Small intestine (tissue), 7 donors: ENCODE data around the gene IPO4. TPM values are rescaled to one million over a fixed set of nuclear protein-coding genes. Genes with fewer than 3 reads are reported as not detected.

Experiments
- DNase-seq, 2 donors: peaks; one replicate each; pipeline versions ENCODE4 v3.0.0 to v3.0.0-alpha.2; 2013
- FAIRE-seq: peaks from 2 replicates; lab custom pipeline; 2012; peaks lifted over from hg19 to GRCh38; lab: Jason Lieb, UNC
- H3K27ac ChIP-seq, 3 donors: one replicate each; pipeline ENCODE4 v1.5.1; 2013; ENCODE audit warnings: low read length in 2 of 3, mild to moderate bottlenecking in 2 of 3, control low read depth in 1 of 3, inconsistent platforms in 1 of 3, low read depth in 1 of 3, moderate library complexity in 1 of 3
- H3K27me3 ChIP-seq, 3 donors: one replicate each; pipeline ENCODE4 v1.6.1; 2013; ENCODE audit warnings: low read length in 3 of 3, inconsistent platforms in 1 of 3; ENCODE audit not compliant: control insufficient read depth in 3 of 3, insufficient read depth in 3 of 3
- H3K36me3 ChIP-seq, 3 donors: one replicate each; pipeline ENCODE4 v1.6.1; 2013; ENCODE audit warnings: low read length in 3 of 3, inconsistent platforms in 1 of 3, low read depth in 1 of 3, mild to moderate bottlenecking in 1 of 3, moderate library complexity in 1 of 3; ENCODE audit not compliant: control insufficient read depth in 3 of 3, insufficient read depth in 2 of 3
- H3K4me1 ChIP-seq, 3 donors: one replicate each; pipeline ENCODE4 v1.6.1; 2013; ENCODE audit warnings: low read length in 2 of 3, inconsistent platforms in 1 of 3, low read depth in 1 of 3, mild to moderate bottlenecking in 1 of 3, moderate library complexity in 1 of 3; ENCODE audit not compliant: control insufficient read depth in 3 of 3, insufficient read depth in 2 of 3
- H3K4me3 ChIP-seq, 3 donors: one replicate each; pipeline ENCODE4 v1.5.1; 2013; ENCODE audit warnings: low read length in 3 of 3, control low read depth in 1 of 3, inconsistent platforms in 1 of 3, low read depth in 1 of 3, mild to moderate bottlenecking in 1 of 3, moderate library complexity in 1 of 3
- H3K9me3 ChIP-seq, 2 donors: one replicate each; pipeline ENCODE4 v1.6.1; 2013; ENCODE audit warnings: low read depth in 1 of 2, low read length in 1 of 2; ENCODE audit not compliant: control insufficient read depth in 2 of 2, insufficient read depth in 1 of 2
- WGBS, 3 donors: extraction: QIAGEN DNeasy Blood & Tissue Kit; methylation state at CpG; one replicate each; pipeline ENCODE4 v1.1.7; 2013; 5-methylcytosine and 5-hydroxymethylcytosine counted together
- polyA plus RNA-seq, 4 donors: library from polyadenylated mRNA; stranded (reverse) in 3 of 4; unstranded in 1 of 4; fragments of 200-250 nt in 3 of 4; fragments of 120-200 nt in 1 of 4; gene quantifications; one replicate each; pipeline versions ENCODE4 v1.2.1 to v1.2.3, GENCODE V29; 2013
- donor health status: healthy with polysubstance abuse.
- donor health status: control.
- donor health status: control.
- donor health status: Bipolar disorder and iron deficiency.
- donor health status: healthy.

Gene IPO4
- polyA plus RNA-seq, 4 donors, result 3.2 to 24.4 (median 12.5) TPM

DNA sequence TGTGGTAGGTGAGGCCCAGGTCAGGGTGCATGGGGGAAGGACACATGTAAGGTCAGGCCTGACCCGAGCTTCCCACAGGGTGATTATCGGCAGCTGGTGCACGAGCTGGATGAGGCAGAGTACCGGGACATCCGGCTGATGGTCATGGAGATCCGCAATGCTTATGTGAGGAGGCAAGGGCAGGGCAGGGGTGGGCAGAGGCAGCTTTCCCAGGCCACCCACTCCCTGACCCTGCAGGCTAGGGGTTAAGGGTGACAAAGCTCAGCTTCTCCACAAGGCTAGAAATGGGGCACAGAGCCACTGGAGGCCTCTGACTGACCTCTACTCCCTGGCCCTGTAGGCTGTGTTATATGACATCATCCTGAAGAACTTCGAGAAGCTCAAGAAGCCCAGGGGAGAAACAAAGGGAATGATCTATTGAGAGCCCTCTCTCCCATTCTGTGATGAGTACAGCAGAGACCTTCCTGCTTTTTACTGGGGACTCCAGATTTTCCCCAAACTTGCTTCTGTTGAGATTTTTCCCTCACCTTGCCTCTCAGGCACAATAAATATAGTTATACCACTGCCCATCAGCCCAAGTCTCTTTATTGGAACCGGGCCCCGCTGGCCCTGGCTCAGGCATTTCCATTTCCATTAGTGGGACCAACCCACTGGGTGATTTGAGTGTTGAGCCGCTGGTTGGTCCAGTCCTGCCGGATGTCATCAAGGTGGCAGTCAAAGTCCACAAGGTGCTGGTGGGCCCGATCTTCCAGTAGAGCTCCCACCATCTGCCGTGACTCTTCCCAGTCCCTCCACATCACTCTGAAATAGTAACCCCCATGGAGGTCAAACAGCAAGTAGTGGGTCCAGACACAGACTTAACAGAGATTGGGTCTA lies 50.0 kb downstream of the IPO4 start:
- 52 to 76% (median 61%) methylated on average over 13 of the region's 13 CpGs for WGBS, 3 donors
- DNase-seq (no peak), FAIRE-seq (no peak)
- peaks cover 7 to 55% (median 19%) of the 10 kb centered on the region in 3 donors for H3K4me1 ChIP-seq
- no peaks in the 10 kb centered on the region for H3K9me3 ChIP-seq
- H3K4me3 ChIP-seq, result peak overlapping the region in 1 of 3 donors; percentile 15
- H3K36me3 ChIP-seq, result peaks cover 5 to 38% (median 9%) of the 10 kb centered on the region in 3 donors
- H3K27me3 ChIP-seq, result no peaks in the 10 kb centered on the region
- H3K27ac ChIP-seq, result peak overlapping the region in 2 of 3 donors; percentile 21 to 25

DNA sequence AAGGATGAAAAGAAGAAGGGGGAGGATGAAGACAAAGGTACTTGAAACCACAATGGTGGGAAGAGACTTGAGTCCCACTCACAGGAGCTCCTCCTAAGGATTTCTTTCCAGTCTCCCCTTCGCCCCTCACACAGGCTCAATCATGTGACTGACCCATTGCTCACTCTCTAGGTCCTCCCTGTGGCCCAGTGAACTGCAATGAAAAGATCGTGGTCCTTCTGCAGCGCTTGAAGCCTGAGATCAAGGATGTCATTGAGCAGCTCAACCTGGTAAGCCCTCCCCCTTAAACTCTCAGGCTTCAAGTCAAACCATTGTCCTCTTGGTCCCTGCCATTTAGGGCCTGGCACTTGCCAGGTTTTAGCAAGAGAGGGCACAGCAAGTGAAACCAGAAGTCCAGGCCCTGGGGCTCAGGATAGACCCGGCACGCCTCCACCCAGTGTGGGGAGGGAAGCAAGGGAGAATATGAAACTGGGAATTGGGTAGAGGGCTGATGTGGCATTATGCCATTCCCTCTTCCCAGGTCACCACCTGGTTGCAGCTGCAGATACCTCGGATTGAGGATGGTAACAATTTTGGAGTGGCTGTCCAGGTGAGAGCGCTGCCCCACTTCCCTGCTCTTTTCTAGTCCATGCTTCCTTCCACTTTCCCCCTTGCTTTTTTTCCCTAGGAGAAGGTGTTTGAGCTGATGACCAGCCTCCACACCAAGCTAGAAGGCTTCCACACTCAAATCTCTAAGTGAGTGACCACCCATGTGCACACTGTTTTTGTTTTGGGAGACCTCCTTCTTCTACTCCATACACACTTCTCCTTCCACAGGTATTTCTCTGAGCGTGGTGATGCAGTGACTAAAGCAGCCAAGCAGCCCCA lies 50.9 kb downstream of the IPO4 start:
- Histone ChIP-seq H3K4me1 (peaks cover 7 to 46% (median 13%) of the 10 kb centered on the region in 3 donors), H3K27ac (peak overlapping the region; percentile 21 to 97 (median 80)), H3K36me3 (peaks cover 5 to 33% (median 6%) of the 10 kb centered on the region in 3 donors), H3K9me3 (no peaks in the 10 kb centered on the region), H3K4me3 (peak overlapping the region in 1 of 3 donors; percentile 92), H3K27me3 (no peaks in the 10 kb centered on the region)
- FAIRE-seq, result no peak
- DNase-seq, result no peak
- 69 to 87% (median 73%) methylated on average over 8 of the region's 8 CpGs for WGBS, 3 donors

DNA sequence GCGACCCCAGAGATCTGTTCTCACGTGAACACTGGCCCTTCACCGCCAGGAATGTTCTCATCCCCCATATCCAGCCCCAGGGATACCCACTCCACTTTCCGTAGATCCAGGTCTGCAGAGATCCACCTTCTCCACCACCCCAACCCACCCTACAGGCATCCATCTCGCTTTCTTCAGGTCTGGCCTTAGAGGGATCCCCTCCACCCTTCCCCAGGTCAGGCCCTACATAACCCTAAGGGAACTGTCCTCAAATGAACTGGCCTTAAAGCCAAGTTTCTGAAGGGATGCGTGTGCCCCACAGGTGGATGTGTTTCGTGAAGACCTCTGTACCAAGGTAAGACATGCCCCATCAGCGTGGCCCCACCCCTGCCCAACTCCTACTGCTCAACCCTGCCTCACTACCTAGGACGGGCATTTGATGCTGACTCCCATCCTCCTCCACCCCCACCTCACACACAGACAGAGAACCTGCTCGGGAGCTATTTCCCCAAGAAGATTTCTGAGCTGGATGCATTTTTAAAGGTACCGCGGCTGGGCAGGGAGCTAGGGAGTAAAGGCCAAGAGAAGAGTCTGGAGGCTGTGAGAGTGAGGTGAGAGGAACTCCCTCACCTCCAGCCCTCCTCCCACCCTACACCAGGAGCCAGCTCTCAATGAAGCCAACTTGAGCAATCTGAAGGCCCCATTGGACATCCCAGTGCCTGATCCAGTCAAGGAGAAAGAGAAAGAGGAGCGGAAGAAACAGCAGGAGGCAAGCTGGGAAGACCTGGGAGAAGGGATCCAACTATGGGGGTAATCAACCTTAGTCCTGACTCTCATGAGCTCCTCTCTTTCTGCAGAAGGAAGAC lies 51.7 kb downstream of the IPO4 start:
- FAIRE-seq, result no peak
- Histone ChIP-seq H3K27ac (peak overlapping the region; percentile 80 to 97 (median 80)), H3K36me3 (peaks cover 5 to 42% (median 6%) of the 10 kb centered on the region in 3 donors), H3K9me3 (no peaks in the 10 kb centered on the region), H3K4me3 (peak overlapping the region; percentile 87 to 97 (median 92)), H3K4me1 (peaks cover 7 to 38% (median 13%) of the 10 kb centered on the region in 3 donors), H3K27me3 (no peaks in the 10 kb centered on the region)
- peak; percentile 22 to 40 for DNase-seq
- 11 to 27% (median 17%) methylated on average over 13 of the region's 13 CpGs for WGBS, 3 donors

DNA sequence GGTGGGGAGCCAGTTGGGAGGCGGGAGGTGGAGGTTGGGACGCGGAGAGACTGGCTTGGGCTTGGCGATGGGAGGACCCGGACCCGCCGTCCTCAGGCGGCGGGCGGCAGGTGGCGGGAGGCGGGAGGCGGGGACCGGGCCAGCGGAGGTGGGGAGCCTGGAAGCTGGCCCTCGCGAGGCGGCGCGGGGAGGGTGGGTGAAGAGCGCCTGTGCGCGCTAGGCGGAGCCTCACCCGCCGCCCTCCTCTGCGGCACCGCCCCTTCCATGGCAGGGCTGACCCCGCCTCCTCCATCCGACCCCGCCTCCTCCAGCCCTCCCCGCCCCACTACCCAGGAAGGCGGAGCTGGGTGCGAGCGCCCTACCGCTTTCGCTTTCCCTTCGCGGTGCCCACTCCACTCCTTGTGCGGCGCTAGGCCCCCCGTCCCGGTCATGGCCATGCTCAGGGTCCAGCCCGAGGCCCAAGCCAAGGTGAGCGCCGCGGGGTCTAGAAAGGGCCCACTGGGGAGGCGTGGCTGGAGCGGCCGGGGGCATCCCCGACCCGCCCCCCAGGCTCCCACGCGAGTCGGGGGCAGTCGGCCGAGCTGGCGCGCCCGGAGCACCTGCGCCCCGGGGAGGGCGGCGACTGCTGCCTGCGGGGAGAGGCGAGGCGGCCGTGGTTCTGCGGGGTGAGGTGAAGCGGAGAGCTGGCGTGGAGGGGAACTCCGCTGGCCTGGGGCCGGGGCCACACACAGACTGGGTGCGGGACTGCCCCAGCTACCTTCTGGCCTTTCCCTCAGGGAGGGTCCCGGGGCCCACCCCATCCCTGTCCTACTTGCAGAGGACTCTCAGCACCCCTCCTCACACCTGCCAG lies 52.6 kb downstream of the IPO4 start, which contains the start of gene PSME1:
Gene PSME1 (plus strand): TSS at position 361 of the 850 bp plus-strand sequence. CDS start 69 bp downstream, at position 430.
- Histone ChIP-seq H3K9me3 (no peaks in the 10 kb centered on the region), H3K36me3 (peaks cover 5 to 46% (median 6%) of the 10 kb centered on the region in 3 donors), H3K4me1 (peaks cover 7 to 37% (median 13%) of the 10 kb centered on the region in 3 donors), H3K27ac (peak within 1 kb of the TSS; percentile 91 to 97 (median 92)), H3K27me3 (no peaks in the 10 kb centered on the region), H3K4me3 (peak within 1 kb of the TSS; percentile 87 to 97 (median 92))
- DNase-seq, result peak; percentile 94 to 98
- WGBS, 3 donors, result 0 to 1% (median 1%) methylated on average over 42 to 75 of the region's 75 CpGs
- FAIRE-seq, result no peak

DNA sequence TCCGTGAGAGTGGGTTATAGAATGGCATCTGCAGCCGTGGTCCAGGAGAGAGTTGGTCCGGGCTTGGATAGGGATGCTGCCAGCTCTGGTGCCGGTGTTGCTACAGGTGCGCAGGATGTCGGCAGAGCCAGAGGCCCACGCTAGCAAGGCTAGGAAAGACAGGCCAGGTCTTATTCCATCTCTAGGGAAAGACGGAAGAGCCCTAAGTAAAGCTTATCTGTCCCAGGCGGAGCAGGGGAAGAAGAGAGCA lies 53.1 kb downstream of the IPO4 start:
- H3K4me3 ChIP-seq, result peak overlapping the region; percentile 55 to 97 (median 92)
- no peak for FAIRE-seq
- H3K4me1 ChIP-seq, result peaks cover 7 to 42% (median 13%) of the 10 kb centered on the region in 3 donors
- H3K27me3 ChIP-seq, result no peaks in the 10 kb centered on the region
- no peaks in the 10 kb centered on the region for H3K9me3 ChIP-seq
- WGBS, 3 donors, result 0 to 6% (median 6%) methylated on average over 9 of the region's 9 CpGs
- H3K36me3 ChIP-seq, result peaks cover 5 to 49% (median 6%) of the 10 kb centered on the region in 3 donors
- H3K27ac ChIP-seq, result peak overlapping the region; percentile 82 to 92 (median 91)
- DNase-seq, result no peak

DNA sequence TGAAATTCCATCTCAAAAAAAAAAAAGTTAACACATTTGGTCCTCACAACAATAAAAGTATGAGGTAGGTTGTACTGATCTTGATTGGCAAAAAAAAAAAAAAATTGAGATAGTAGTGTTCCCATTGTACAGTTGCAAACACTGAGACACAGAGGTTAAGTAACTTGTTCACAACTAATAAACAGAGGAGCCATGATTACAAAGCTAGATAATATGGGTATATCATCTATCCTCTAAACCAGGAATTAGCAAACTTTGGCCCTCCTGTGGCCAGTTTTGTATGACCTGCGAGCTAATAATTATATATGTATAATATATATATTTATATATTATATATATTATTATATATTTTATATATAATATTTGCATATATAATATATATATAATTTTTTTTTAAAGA lies 54.9 kb downstream of the IPO4 start:
- Histone ChIP-seq H3K4me1 (peaks cover 0 to 32% (median 8%) of the 10 kb centered on the region in 3 donors), H3K36me3 (peaks cover under 1 to 40% (median 6%) of the 10 kb centered on the region in 3 donors), H3K4me3 (no peak overlapping the region), H3K9me3 (no peaks in the 10 kb centered on the region), H3K27me3 (no peaks in the 10 kb centered on the region), H3K27ac (no peak overlapping the region)
- 84 to 94% (median 92%) methylated on average over 1 of the region's 1 CpG for WGBS, 3 donors
- no peak for DNase-seq
- FAIRE-seq, result no peak

DNA sequence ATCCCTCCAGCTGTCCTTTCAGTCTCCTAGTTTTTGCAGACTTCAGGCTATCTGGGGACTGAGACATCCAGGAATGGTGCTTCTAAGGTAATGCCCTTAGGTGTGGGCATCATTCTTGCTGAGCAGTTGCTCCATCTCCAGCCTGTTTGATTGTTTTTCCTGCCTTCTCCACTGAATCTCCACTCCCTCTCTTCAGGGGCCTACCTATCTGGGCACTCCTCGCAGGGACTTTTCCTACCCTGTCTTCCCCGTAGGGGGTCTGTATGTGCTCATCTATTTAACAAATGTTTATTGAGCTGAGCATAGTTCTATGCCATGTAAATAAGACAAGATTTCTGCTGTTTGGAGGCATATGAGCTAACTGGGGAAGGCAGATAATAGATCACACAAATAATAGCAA lies 55.6 kb downstream of the IPO4 start:
- 91 to 95% (median 94%) methylated on average over 2 of the region's 2 CpGs for WGBS, 3 donors
- Histone ChIP-seq H3K27me3 (no peaks in the 10 kb centered on the region), H3K9me3 (no peaks in the 10 kb centered on the region), H3K4me3 (no peak overlapping the region), H3K4me1 (peaks cover 0 to 24% (median 8%) of the 10 kb centered on the region in 3 donors), H3K36me3 (peaks cover 0 to 32% (median 6%) of the 10 kb centered on the region in 3 donors), H3K27ac (no peak overlapping the region)
- DNase-seq (no peak), FAIRE-seq (no peak)
